Activated CD4-positive, alpha-beta T cell treated with anti-CD3 and anti-CD28 coated beads, Interleukin-2, amount 50 U/mL, for 4 hours (primary cell): ENCODE measurements around the gene KLHL21.
A peak's percentile ranks its signal among the peaks of the same experiment; 100 is the strongest.
"Not testable (repeated sequence)": the region's sequence is repeated elsewhere in the genome, so short reads cannot be mapped to it uniquely, and the experiment has no call there.

ENCODE experiments used
- DNase-seq, 2 experiments: peaks; one replicate each; pipeline ENCODE4 v3.0.0-alpha.2; 2020

KLHL21 gene, protein sequence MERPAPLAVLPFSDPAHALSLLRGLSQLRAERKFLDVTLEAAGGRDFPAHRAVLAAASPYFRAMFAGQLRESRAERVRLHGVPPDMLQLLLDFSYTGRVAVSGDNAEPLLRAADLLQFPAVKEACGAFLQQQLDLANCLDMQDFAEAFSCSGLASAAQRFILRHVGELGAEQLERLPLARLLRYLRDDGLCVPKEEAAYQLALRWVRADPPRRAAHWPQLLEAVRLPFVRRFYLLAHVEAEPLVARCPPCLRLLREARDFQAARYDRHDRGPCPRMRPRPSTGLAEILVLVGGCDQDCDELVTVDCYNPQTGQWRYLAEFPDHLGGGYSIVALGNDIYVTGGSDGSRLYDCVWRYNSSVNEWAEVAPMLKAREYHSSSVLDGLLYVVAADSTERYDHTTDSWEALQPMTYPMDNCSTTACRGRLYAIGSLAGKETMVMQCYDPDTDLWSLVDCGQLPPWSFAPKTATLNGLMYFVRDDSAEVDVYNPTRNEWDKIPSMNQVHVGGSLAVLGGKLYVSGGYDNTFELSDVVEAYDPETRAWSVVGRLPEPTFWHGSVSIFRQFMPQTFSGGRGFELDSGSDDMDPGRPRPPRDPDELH

DNA sequence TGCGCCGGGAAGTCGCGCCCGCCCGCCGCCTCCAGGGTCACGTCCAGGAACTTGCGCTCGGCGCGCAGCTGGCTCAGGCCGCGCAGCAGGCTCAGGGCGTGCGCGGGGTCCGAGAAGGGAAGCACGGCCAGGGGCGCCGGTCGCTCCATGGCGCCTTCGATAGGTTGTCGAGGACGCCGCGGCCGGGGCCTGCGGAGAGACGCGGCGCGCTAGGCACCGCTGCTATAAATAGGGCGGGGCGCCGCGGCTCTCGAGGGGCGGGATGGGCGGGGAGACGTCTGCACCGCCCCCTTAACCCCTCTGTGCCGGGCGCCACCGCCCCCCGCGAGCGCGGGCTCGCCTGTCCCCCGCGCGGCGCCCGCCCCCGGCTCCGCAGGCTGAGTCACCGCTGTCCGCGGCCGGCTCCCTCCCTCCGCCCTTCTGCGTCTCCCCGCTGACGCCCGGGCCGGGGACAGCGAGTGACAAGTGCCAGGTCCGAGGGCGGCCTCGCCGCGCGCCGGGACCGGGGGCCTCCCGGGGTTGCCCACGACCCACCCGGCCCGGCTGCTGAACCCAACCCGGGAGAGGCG, at the start of gene KLHL21:
Gene KLHL21, minus strand, starts transcription at position 201 of the 569 bp plus-strand sequence. Its CDS starts 52 bp downstream, at position 149.
- DNase-seq: peak; percentile 85 to 87

DNA sequence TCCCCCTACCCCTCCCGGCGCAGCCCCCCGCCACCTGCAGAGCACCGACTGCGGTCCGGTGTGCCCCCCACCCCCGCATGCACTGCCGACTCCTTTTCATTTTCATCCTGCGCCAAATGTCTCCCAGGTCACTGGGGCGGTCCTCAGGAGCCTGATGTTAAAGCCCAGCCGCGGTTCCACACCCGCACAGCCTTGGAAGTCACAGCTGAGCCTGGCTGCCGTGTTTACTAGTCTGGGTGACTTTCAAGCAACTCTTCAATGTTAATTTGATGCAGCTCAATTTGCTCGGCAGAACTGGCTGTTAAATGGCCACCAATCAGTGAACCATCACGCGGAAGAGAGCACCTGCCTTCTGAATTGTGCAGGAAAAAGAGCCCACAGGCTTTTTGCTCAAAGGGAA, 49.2 kb upstream of the KLHL21 start:
- DNase-seq: no peak

DNA sequence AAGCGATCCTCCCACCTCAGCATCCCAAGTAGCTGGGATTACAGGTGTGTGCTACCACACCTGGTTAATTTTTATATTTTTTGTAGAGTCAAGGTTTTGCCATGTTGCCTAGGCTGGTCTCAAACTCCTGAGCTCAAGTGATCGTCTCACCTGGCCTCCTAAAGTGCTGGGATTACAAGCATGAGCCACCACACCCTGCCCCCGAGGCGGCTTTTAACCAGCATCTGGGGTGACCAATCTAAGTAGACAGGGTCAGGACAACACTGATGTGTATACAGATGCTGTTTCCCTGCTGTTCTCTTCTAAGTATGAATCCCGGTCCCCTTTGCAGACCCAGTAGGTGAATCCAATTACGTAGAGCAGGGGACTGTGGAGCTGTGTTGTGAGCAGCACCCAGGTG, 45.9 kb upstream of the KLHL21 start:
- no peak for DNase-seq

DNA sequence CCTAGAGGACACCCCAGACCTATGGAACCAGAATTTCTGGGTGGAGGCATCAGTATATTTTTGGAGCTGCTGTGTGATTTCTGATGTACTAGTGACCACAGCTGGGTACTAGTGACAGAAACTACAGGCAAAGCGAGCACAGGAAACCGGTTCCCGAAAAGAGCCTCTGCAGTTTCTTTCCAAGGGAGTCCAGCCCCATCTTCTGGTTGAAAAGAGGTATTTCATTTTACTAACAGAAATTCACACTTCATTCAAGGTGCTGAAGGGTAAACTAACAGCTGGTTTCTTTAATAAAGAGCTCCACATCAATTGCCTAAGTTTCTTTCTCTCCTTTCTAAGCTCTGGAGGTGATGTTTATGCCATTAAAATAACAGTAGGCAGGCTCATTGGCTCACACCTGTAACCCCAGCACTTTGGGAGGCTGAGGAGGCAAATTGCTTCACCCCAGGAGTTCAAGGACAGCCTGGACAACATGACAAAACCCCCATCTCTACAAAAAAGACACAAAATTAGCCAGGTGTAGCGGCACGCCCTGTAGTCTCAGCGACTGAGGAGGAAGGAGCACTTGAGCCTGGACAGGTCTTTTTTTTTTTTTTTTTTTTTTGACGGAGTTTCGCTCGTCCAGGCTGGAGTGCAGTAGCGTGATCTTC, 44.0 kb upstream of the KLHL21 start:
- DNase-seq: peak; percentile 8 to 15

DNA sequence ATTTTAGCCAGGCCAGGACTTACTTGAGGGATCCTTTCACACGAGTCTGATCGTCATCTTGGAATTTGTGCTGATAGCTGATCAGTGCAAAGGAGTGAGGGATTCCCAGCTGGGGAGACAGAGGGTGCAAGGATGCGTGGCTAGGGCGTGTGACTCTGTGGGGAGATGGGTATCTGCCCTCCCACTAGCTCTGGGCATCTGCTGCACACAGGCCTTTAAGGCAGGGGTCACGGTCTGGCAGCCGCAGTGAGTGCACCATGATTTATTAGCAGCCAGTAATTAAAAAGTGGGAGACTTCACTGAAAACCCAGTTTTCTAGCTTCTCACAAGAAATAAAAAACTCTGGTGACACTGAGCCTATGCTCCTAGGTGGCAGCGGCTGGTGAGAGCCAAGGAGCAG, 42.3 kb upstream of the KLHL21 start:
- no peak for DNase-seq

DNA sequence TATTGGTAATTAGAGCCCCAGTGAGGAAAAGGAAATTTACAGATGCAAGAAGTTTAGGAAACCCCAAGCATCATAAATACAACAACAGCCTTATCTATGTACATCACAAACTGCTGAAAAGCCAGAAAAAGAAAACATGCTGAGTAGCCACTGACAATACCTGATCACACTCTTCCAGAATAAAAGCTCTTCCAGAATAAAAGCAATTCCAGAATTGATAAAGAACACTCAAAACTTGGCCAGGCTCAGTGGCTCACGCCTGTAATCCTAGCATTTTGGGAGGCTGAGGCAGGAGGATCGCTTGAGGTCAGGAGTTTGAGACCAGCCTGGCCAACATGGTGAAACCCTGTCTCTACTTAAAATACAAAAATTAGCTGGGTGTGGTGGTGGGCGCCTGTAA, 38.2 kb upstream of the KLHL21 start:
- not testable (repeated sequence) for DNase-seq

DNA sequence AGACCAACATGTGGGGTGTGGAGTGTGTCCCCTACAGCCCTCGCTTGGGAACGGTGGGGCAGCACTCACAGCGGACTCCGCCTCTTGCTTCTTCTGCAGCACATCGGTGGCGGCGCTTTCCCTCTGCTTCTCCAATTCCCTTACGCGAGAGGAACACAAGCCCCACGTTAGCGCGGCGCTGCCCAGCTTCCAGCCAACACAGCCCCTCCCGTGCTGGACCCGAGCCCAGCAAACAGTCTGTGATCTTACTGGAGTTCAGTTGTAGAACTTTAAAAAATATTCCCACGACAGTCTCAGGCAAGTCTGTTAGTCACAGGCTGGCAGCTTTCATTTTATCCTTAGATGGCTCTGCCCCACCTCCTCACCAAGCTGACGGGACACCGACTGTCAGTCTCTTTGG, 35.6 kb upstream of the KLHL21 start:
- no peak for DNase-seq

DNA sequence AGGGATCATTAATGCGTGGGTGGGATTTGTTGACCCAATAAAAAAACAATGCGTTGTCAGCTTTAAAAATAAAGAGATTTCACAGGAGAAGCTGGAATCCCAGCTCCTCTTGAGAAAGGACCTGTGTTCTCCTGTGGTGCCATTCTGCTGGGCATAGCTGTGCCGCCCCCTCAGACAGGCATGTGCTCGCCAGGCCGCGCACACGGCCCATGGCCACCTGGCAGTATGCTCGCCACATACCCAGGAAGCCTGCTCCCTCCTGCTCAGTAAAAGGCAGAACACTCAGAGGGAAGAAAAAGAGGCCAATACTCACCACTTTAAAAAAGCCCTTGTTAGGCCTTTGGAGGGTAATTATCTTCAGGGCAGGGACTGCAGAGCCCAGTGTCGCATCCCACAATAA, 35.1 kb upstream of the KLHL21 start:
- no peak for DNase-seq

DNA sequence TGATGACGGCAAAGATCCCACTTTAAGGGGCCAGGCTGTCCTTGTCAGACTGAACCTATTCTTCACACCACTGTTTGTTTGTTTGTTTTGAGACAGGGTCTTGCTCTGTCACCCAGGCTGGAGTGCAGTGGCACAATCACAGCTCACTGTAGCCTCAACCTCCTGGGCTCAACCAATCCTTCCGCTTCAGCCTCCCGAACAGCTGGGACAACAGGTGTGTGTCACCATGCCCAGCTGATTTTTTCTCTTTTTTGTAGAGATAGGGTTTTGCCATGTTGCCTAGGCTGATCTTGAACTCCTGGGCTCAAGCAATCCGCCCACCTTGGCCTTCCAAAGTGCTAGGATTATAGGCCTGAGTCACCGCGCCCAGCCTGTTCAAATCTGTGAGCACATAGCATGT, 34.1 kb upstream of the KLHL21 start:
- DNase-seq: not testable (repeated sequence)

DNA sequence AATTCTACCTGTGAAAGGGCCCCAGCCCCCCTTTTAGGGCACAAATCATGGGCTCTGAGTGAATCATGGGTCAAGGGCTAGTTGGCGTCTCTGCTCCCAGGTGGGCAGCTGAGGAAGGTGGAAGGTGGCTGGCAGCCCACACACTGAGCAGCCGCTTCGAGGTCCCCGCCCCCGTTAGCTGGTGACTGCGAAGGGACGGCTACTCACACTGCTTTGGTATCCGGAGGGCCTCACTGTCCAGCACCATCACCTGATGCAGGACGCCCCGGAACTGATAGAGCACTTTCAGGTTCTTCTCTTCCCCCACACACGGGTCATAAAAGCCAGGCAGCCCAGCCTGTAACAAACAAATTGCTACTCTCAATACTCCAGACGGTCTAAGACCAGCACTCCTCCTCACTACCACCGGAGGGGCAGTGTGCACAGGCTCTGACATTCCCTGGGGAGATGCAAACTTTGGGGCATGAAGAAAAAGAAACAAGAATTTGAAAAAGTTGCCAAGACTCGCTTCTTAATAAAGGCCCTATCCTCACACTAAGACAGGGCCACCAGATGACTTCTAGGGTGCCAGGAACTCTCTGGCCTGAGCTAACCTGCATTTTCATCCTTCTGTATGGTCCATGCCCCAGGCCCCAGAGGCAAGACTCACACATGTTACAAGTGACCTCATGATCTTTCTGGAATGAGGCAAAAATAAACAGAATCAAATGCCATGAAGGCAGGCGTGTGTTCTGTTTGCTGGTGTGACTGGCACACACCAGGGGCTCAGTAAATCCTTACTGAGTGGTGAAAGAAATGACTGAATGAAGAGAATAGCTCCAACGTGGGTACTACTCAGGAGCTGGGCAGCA, 33.5 kb upstream of the KLHL21 start:
- no peak for DNase-seq

DNA sequence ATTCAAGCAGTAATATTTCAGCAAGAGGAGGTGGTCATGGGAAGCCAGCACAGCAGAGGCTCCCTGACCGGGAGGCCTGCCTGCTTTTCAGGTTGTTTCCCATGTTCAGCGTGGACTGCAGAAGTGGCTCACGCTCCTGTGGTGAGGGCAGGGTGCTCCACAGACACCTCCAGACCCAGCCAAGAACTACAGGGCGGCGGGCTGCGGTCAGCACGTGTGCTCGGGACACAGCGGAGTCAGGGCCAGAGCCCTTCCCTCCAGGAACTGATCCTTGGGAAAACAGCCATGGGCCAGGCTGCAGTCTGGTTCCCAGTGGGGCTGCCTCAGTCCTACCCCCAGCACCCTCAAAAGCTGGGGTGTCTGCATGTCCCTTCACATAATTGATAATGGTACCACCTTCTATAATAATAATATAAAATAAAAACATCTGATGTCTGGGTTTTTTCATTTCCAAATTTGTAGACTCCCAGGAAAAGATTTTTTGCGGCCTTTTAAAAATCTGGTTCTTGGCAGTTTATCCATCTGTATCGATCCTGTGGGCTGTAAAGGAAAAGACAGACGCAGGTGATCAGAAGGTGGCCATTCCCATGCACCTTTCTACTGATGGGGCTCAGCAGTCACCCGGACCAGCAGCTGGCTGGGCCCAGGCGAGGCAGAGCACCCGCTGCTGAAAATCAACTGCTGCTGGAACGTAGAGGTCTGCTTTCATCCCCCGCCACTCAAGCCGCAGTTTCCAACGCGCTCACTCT, 32.7 kb upstream of the KLHL21 start:
- DNase-seq: no peak

DNA sequence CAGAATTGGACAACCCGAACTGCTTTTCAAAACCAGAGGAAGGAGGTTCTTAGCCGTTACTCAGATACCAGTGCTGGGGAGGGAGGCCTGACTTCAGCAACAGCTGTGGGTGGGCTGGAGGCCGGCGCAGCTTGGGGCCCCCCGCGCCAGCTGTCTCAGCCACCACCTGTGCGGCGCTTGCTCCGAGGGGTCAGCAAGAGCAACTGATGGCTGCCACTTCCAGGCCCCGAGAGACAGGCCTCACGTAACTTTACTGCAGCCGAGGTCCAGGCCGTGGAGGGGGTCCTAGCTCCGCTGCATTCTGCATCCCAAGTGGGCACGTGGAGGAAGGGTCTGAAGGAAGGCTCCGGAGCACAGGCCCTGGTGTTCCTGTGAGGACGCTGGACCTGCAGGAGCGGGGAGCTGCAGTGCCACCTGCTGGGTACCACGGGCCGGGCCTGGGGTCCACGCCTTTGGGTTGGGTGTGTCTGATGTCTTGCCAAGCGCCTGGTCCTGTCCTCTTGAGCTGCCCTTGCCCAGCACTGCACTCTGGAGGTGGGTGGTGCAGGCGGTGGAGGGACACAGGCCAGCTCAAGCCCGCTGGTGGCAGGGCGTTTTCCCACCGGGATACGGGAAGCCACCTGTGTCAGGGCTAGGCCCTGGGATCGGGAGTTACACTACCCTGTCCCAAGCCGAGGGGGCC, 31.8 kb upstream of the KLHL21 start:
- peak; percentile 35 to 46 for DNase-seq

DNA sequence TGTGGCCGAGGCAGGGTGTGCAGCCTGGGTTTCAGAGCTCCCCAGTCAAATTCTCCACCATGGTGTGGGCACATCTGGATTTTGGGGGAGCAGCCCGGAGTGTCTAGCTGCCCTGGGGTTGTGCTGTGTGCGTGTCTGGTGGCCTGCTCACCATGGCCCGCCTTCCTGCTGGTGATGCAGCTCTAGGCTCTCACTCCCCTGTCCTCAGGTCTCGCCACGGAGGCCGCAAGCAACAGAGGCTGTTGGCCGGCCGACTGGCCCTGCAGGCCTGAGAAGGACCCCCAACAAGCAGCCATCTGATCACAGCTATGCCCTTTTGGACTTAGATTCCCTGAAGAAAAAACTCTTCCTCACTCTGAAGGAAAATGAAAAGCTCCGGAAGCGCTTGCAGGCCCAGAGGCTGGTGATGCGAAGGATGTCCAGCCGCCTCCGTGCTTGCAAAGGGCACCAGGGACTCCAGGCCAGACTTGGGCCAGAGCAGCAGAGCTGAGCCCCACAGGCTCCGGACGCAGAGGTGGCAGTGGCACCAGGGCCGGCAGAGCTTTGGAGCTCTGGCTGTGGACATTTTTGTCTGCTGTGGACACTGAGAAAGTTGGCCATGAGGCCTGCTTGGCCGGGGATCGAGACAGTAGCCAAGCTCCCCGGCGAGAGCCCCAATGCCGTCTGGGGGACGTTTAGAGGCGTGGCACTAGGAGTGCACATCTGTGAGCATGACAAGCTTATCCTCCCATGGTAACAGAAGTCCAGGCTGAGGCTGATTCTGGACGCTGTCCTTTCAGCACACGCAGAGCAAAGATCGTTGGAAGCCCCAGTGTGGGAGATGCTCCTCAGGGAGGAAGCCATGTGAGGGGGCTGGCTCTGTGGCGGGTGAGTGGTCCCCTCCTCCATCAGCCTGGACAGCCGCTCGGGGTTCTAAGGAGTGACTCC, 30.2 kb upstream of the KLHL21 start:
- no peak for DNase-seq

DNA sequence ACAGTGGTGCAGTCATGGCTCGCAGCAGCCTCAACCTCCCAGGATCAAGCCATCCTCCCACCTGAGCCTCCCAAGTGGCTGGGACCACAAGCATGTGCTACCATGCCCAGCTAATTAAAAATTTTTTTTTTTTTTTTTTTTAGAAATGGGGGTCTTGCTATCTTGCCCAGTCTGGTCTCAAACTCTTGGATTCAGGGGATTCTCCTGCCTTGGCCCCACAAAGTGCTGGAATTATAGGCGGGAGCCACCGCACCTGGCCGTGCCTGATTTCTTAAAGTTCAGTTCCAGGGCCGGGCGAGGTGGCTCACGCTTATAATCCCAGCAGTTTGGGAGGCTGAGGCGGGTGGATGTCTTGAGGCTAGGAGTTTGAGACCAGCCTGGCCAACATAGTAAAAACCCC, 28.4 kb upstream of the KLHL21 start:
- DNase-seq: no peak

DNA sequence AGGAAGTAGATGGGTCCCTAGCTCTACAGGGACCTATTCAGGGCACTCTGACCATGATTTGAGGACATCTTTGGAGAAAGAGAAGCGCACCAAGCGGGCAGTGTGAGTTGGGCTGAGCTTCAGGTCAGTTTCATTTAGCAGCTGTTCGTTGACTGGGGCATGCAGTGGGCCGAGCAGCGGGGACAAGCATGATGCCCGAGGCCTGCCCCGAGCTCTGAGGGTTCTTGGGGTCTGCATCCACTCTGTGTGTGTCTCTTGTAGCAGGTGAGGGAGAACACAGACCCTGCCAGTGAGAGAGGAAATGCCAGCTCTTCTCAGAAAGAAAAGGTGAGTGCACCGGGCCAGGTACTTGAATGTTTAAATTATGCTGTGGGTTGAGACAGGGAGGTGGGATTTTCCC, 27.4 kb upstream of the KLHL21 start:
- DNase-seq: no peak

DNA sequence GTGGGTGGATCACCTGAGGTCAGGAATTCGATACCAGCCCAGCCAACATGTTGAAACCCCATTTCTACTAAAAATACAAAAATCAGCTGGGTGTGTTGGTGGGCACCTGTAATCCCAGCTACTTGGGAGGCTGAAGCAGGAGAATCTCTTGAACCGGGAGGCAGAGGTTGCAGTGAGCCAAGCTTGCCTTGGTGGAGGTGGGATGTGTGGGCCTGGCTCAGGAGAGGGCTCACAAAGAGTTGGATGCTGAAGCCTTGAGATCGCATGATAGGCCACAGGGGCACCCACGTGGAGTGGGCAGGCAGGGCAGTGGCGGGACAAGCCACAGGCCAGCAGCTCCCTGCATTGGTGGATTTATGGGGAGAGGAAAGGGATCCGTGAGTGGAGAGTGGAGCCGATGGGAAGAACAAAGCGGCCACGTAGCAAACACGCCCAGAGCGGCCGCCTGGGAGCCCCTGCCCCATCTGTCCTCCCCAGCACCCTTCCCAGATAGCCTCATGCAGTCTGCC, 26.4 kb upstream of the KLHL21 start:
- no peak for DNase-seq

DNA sequence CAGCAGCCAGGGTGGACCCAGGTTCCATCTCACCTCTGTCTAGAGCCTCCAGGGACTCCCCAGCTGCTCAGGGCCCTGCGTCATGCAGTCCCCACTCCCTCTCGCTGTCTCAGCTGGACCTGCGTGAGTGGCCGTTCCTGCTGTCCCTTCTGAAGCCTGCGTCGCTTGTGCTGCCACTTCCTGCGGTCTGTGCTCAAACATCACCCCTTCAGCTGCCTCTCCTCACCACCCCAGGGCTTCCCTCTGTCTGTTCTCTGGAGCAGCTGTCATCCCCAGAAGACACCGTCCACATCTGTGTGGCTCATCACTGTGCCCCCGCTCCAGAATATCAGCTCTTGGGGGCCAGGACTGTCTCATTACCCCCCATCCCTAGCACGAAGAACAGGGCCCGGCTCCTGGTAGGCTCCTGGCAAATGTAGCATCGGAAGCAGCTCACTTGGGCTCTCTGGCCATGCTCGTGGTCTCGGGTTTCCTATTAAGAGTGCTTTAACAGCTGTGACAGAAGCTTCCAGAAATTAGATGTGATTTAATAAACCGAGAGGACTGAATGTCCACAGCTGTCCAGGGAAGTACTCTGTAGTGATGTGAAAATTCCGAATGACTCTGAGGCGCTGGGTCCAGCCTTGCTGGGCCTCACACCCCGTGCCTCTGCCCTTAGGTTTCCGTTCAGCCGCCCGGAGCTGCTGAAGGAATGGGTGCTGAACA, 25.3 kb upstream of the KLHL21 start:
- DNase-seq: no peak

DNA sequence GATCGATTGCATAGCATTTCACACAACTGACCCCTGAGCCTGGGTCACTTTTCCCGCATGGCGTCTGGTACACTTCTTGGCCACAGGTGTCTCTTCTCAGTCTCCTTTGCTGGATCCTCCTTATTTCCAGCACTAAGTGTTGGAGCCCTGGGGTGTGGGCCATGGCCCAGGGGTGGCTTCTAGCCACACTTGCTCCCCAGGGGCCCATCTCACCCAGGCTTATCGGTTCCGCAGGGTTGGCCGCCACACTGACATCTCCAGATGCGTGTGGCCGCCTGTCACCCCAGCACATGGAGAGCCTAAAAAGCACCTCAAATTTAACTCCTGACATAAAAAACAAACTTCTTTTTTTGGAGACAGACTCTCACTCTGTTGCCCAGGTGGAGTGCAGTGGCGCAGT, 24.4 kb upstream of the KLHL21 start:
- no peak for DNase-seq

DNA sequence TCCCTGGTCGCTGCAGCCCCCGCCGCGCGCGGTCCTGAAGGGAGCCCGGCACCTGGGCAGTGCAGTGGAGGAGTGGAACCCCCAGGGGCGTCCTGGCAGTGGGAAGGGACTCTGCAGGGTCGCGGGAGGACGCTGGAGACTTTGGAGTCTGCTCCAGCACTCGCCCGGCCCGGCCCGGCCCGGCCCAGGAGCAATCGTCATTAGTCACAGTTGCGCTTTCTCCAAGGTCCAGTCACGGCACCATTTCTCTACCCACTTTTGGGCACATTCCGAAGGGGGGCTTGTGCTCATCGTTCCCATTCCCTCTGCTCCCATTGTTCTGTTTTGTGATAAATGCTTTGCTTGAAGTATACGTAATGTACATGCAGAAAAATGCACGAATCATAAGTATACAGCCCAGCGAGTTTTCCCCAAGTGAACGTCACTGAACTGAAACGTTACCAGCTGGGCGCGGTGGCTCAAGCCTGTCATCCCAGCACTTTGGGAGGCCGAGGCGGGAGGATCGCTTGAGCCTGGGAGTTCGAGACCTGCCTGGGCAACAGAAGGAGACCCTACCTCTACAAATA, 23.0 kb upstream of the KLHL21 start:
- DNase-seq: no peak
